Stomach (tissue), 4 donors: Measurements from ENCODE around the gene SZT2.
"Not testable (repeated sequence)": the region's sequence is repeated elsewhere in the genome, so short reads cannot be mapped to it uniquely, and the experiment has no call there.

Source experiments
- POLR2AphosphoS5 ChIP-seq, 3 donors: sonication (generic); formaldehyde crosslinking; IDR thresholded peaks; one replicate each; pipeline ENCODE4 v1.6.1; 2016; ENCODE audit warnings: antibody characterized with exemption in 3 of 3
- TF ChIP-seq, protein P1 (sequence below), 7 experiments: fragments of 450-650 bp in 4 of 7; fragments of 200-600 bp in 3 of 7; sonication (generic) in 3 of 7; IDR thresholded peaks; one replicate each; pipeline ENCODE4 v1.5.1; 2016 to 2019; ENCODE audit warnings: antibody characterized with exemption in 7 of 7, control low read depth in 2 of 7, mild to moderate bottlenecking in 1 of 7

DNA sequence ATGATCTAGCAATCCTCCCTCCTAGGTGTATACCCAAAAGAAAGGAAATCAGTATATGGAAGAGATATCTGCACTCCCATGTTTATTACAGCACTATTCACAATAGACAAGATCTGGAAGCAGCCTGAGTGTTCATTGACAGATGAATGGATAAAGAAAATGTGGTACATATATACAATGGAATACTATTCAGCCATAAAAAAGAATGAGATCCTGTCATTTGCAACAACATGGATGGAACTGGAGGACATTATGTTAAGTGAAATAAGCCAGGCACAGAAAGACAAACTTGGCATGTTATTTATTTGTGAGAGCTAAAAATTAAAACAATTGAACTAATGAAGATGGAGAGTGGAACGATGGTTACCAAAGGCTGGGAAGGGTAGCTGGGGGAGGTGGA lies 23.7 kb downstream of the SZT2 start:
- TF ChIP-seq, protein P1, sequence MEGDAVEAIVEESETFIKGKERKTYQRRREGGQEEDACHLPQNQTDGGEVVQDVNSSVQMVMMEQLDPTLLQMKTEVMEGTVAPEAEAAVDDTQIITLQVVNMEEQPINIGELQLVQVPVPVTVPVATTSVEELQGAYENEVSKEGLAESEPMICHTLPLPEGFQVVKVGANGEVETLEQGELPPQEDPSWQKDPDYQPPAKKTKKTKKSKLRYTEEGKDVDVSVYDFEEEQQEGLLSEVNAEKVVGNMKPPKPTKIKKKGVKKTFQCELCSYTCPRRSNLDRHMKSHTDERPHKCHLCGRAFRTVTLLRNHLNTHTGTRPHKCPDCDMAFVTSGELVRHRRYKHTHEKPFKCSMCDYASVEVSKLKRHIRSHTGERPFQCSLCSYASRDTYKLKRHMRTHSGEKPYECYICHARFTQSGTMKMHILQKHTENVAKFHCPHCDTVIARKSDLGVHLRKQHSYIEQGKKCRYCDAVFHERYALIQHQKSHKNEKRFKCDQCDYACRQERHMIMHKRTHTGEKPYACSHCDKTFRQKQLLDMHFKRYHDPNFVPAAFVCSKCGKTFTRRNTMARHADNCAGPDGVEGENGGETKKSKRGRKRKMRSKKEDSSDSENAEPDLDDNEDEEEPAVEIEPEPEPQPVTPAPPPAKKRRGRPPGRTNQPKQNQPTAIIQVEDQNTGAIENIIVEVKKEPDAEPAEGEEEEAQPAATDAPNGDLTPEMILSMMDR (IDR thresholded peaks at IDR 0.05), result not testable (repeated sequence)
- TF ChIP-seq POLR2AphosphoS5 (IDR thresholded peaks at IDR 0.05), result not testable (repeated sequence)
